ENCODE measurements around the gene GP5.

The GP5 gene

GRCh38 chr3:194348354-194348753, 50.7 kb downstream of the GP5 start:
- DNase-seq (ENCODE audit: low spot score) = no peak

GRCh38 chr3:194346621-194347020, 52.4 kb downstream of the GP5 start:
- DNase-seq (ENCODE audit: low spot score) = no peak

GRCh38 chr3:194346035-194346434, 53.0 kb downstream of the GP5 start:
- no peak for DNase-seq (ENCODE audit: low spot score)

All from ecto neural progenitor cell (in vitro differentiated cells).